Caco-2 (cell line): ENCODE measurements around the gene RCN2. TPM values are rescaled to one million over a fixed set of nuclear protein-coding genes. Genes with fewer than 3 reads are reported as not detected.
A peak's percentile ranks its signal among the peaks of the same experiment; 100 is the strongest.

Experiments
- BruUV-seq: library from RNA; stranded (reverse); fragments of 400-500 nt; replicated peaks from 2 replicates; lab custom pipeline; 2021; lab: Mats Ljungman, UMichigan
- CTCF ChIA-PET: fragments of 300-600 bp; sonication (Branson Sonifier 250); formaldehyde crosslinking; loops from one replicate; lab custom pipeline; 2022; ENCODE audit warnings: antibody characterized with exemption; lab: Charles Lee
- POLR2A ChIA-PET: fragments of 300-600 bp; sonication (Branson Sonifier 250); formaldehyde crosslinking; loops from one replicate; lab custom pipeline; 2022; ENCODE audit warnings: antibody characterized with exemption; lab: Charles Lee
- DNase-seq, 2 experiments: peaks; one replicate each; pipeline versions ENCODE4 v3.0.0 to v3.0.0-alpha.2; 2020 to 2022
- H3K27me3 ChIP-seq: replicated peaks from 2 replicates; pipeline ENCODE4 v1.6.0; 2011; ENCODE audit warnings: low read length; ENCODE audit not compliant: control insufficient read depth, insufficient read depth
- H3K36me3 ChIP-seq: 2 replicates; pipeline ENCODE4 v1.5.1; 2011; ENCODE audit warnings: low read length; ENCODE audit not compliant: control insufficient read depth, insufficient read depth
- H3K4me1 ChIP-seq: fragments of 250-450 bp; sonication (Bioruptor Pico); 2 replicates; pipeline ENCODE4 v1.5.1; 2020; ENCODE audit warnings: mild to moderate bottlenecking
- H3K4me3 ChIP-seq: 2 replicates; pipeline ENCODE4 v1.5.1; 2011; ENCODE audit warnings: low read depth, mild to moderate bottlenecking, control low read depth, low read length
- H3K9me3 ChIP-seq: fragments of 250-450 bp; sonication (Bioruptor Pico); 2 replicates; pipeline ENCODE4 v1.5.1; 2020; ENCODE audit warnings: mild to moderate bottlenecking, moderate library complexity
- H3K27ac Mint-ChIP-seq: one replicate; pipeline ENCODE4 v1.8.0; 2022; ENCODE audit warnings: mixed read lengths; ENCODE audit not compliant: unreplicated experiment
- H3K27me3 Mint-ChIP-seq: one replicate; pipeline ENCODE4 v1.8.0; 2022; ENCODE audit warnings: mixed read lengths; ENCODE audit not compliant: insufficient read depth, unreplicated experiment
- H3K36me3 Mint-ChIP-seq: one replicate; pipeline ENCODE4 v1.8.0; 2022; ENCODE audit warnings: mild to moderate bottlenecking, mixed read lengths; ENCODE audit not compliant: insufficient read depth, unreplicated experiment
- H3K4me1 Mint-ChIP-seq: one replicate; pipeline ENCODE4 v1.8.0; 2022; ENCODE audit warnings: low read depth, mixed read lengths; ENCODE audit not compliant: unreplicated experiment
- H3K4me3 Mint-ChIP-seq: one replicate; pipeline ENCODE4 v1.8.0; 2022; ENCODE audit warnings: mild to moderate bottlenecking, moderate library complexity, mixed read lengths; ENCODE audit not compliant: unreplicated experiment
- H3K9me3 Mint-ChIP-seq: one replicate; pipeline ENCODE4 v1.8.0; 2022; ENCODE audit warnings: mixed read lengths; ENCODE audit not compliant: unreplicated experiment
- CTCF ChIP-seq, 2 experiments: fragments of 200-600 bp in 1 of 2; IDR thresholded peaks; 1 replicate in 1 of 2; 2 replicates in 1 of 2; pipeline versions ENCODE4 v1.5.1 to v1.8.0; 2011 to 2022; ENCODE audit warnings: antibody characterized with exemption in 1 of 2, control low read depth in 1 of 2, inconsistent platforms in 1 of 2, low read depth in 1 of 2, low read length in 1 of 2, mild to moderate bottlenecking in 1 of 2, moderate library complexity in 1 of 2; ENCODE audit not compliant: insufficient read depth in 1 of 2, severe bottlenecking in 1 of 2, unreplicated experiment in 1 of 2
- intact Hi-C: fragments of 100-400 bp; cut with micrococcal nuclease; formaldehyde crosslinking; loops from one replicate; pipeline ENCODE4 v1.10.0; 2022; ENCODE audit not compliant: unreplicated experiment
- total RNA-seq: library from RNA; stranded (reverse); gene quantifications from 2 replicates; pipeline ENCODE4 v1.2.3, GENCODE V29; 2022

RCN2 gene
- total RNA-seq, 1 experiment from 2014 or later: 73.7 TPM

GRCh38 chr15:76991048-76991447, 59.5 kb downstream of the RCN2 start:
- intact Hi-C loops: no loop called here
- H3K27me3 Mint-ChIP-seq: no peaks in the 10 kb centered on the region

GRCh38 chr15:76991741-76992645, 60.4 kb downstream of the RCN2 start:
- Mint-ChIP-seq H3K9me3 (no peaks in the 10 kb centered on the region), H3K36me3 (no peaks in the 10 kb centered on the region), H3K4me1 (no peaks in the 10 kb centered on the region), H3K4me3 (no peak overlapping the region), H3K27me3 (no peaks in the 10 kb centered on the region), H3K27ac (peak overlapping the region; percentile 59)
- Histone ChIP-seq H3K4me1 (no peaks in the 10 kb centered on the region), H3K4me3 (no peak overlapping the region), H3K36me3 (no peaks in the 10 kb centered on the region), H3K9me3 (no peaks in the 10 kb centered on the region), H3K27me3 (no peaks in the 10 kb centered on the region)
- no TSS peak for BruUV-seq
- ChIA-PET CTCF (no interaction called here), POLR2A (no interaction called here)
- DNase-seq: no peak
- TF ChIP-seq CTCF (IDR thresholded peaks at IDR 0.05; ENCODE audit: insufficient read depth in 1 of 2, low read depth in 1 of 2, low read length in 1 of 2, severe bottlenecking in 1 of 2, unreplicated experiment in 1 of 2): no peak
- intact Hi-C loops: no loop called here

More at GRCh38 chr15:76991048-76991447, 59.5 kb downstream of the RCN2 start:
- no peak for DNase-seq
- no peaks in the 10 kb centered on the region for H3K4me1 Mint-ChIP-seq
- BruUV-seq: no TSS peak
- H3K9me3 Mint-ChIP-seq: no peaks in the 10 kb centered on the region
- no peak overlapping the region for H3K4me3 Mint-ChIP-seq
- H3K27ac Mint-ChIP-seq: no peak overlapping the region
- no peak for TF ChIP-seq CTCF (IDR thresholded peaks at IDR 0.05; ENCODE audit: insufficient read depth in 1 of 2, low read depth in 1 of 2, low read length in 1 of 2, severe bottlenecking in 1 of 2, unreplicated experiment in 1 of 2)
- no peaks in the 10 kb centered on the region for H3K36me3 ChIP-seq
- H3K9me3 ChIP-seq: no peaks in the 10 kb centered on the region
- no peaks in the 10 kb centered on the region for H3K4me1 ChIP-seq
- ChIA-PET CTCF (no interaction called here), POLR2A (no interaction called here)
- H3K27me3 ChIP-seq: no peaks in the 10 kb centered on the region
- H3K36me3 Mint-ChIP-seq: no peaks in the 10 kb centered on the region
- H3K4me3 ChIP-seq: no peak overlapping the region

- no TSS peak for BruUV-seq
- CTCF ChIA-PET: no interaction called here
- intact Hi-C loops: no loop called here
Observed at GRCh38 chr15:76993114-76993725, 61.7 kb downstream of the RCN2 start.

More at GRCh38 chr15:76993114-76993725, 61.7 kb downstream of the RCN2 start:
- Histone ChIP-seq H3K36me3 (no peaks in the 10 kb centered on the region), H3K9me3 (no peaks in the 10 kb centered on the region), H3K27me3 (no peaks in the 10 kb centered on the region), H3K4me3 (no peak overlapping the region), H3K4me1 (no peaks in the 10 kb centered on the region)
- Mint-ChIP-seq H3K4me1 (no peaks in the 10 kb centered on the region), H3K36me3 (no peaks in the 10 kb centered on the region), H3K27me3 (no peaks in the 10 kb centered on the region), H3K4me3 (no peak overlapping the region), H3K9me3 (no peaks in the 10 kb centered on the region), H3K27ac (no peak overlapping the region)
- TF ChIP-seq CTCF (IDR thresholded peaks at IDR 0.05; ENCODE audit: insufficient read depth in 1 of 2, low read depth in 1 of 2, low read length in 1 of 2, severe bottlenecking in 1 of 2, unreplicated experiment in 1 of 2): no peak
- POLR2A ChIA-PET: no interaction called here
- no peak for DNase-seq
